Neutrophil (primary cell): ENCODE results near the gene HEXA.

Source experiments
- H3K27ac ChIP-seq: fragments of 200-600 bp; sonication (generic); 2 replicates; pipeline ENCODE4 v1.5.1; 2016; ENCODE audit warnings: mild to moderate bottlenecking, moderate library complexity
- H3K27me3 ChIP-seq: fragments of 200-600 bp; sonication (generic); 2 replicates; pipeline ENCODE4 v1.6.0; 2016; ENCODE audit warnings: mild to moderate bottlenecking
- H3K36me3 ChIP-seq: fragments of 200-600 bp; sonication (generic); 2 replicates; pipeline ENCODE4 v1.5.1; 2017
- H3K4me1 ChIP-seq, 2 experiments: fragments of 200-600 bp in 1 of 2; sonication (generic) in 1 of 2; 1 replicate in 1 of 2; 2 replicates in 1 of 2; pipeline versions ENCODE4 v1.5.1 to v1.6.1; 2013 to 2016; ENCODE audit warnings: low read depth in 1 of 2, low read length in 1 of 2, mild to moderate bottlenecking in 1 of 2, moderate library complexity in 1 of 2; ENCODE audit not compliant: control insufficient read depth in 1 of 2, insufficient read depth in 1 of 2
- H3K4me3 ChIP-seq, 2 experiments: fragments of 200-600 bp in 1 of 2; sonication (generic) in 1 of 2; 1 replicate in 1 of 2; 2 replicates in 1 of 2; pipeline ENCODE4 v1.5.1; 2013 to 2016; ENCODE audit warnings: low read depth in 1 of 2, low read length in 1 of 2, mild to moderate bottlenecking in 1 of 2, moderate library complexity in 1 of 2
- H3K9me3 ChIP-seq: fragments of 200-600 bp; sonication (generic); 2 replicates; pipeline ENCODE4 v1.5.1; 2016
- CTCF ChIP-seq: fragments of 200-600 bp; sonication (generic); IDR thresholded peaks from 2 replicates; pipeline ENCODE4 v1.5.1; 2016; ENCODE audit warnings: antibody characterized with exemption

Gene HEXA

GRCh38 chr15:72302955-72303354, 72.9 kb downstream of the HEXA start:
- H3K36me3 ChIP-seq, result no peaks in the 10 kb centered on the region
- no peak overlapping the region for H3K4me3 ChIP-seq
- no peak for TF ChIP-seq CTCF
- no peaks in the 10 kb centered on the region for H3K27me3 ChIP-seq
- peaks cover 0 to 10% of the 10 kb centered on the region in 2 experiments for H3K4me1 ChIP-seq
- no peaks in the 10 kb centered on the region for H3K9me3 ChIP-seq
- H3K27ac ChIP-seq, result no peak overlapping the region
